Activated T-helper 2 cell treated with anti-CD3 and anti-CD28 coated beads, Interferon-gamma antibody, Interleukin-2, Interleukin-4, amounts not matched to agents 10 μg/mL and 5 μg/mL and 100 μg/mL, durations not matched to agents 14 hours and 24 hours and 36 hours (primary cell): ENCODE data around the gene PLK4. TPM values are rescaled to one million over a fixed set of nuclear protein-coding genes. Genes with fewer than 3 reads are reported as not detected.

Source experiments
- DNase-seq: peaks from one replicate; pipeline ENCODE4 v3.0.0; 2021; ENCODE audit warnings: low spot score
- H3K27ac Mint-ChIP-seq: one replicate; pipeline ENCODE4 v1.8.0; 2021; ENCODE audit warnings: mixed read lengths
- H3K27me3 Mint-ChIP-seq: one replicate; pipeline ENCODE4 v1.8.0; 2021; ENCODE audit warnings: low read depth, mixed read lengths
- H3K36me3 Mint-ChIP-seq: one replicate; pipeline ENCODE4 v1.8.0; 2021; ENCODE audit warnings: low read depth, mixed read lengths
- H3K4me1 Mint-ChIP-seq: one replicate; pipeline ENCODE4 v1.8.0; 2021; ENCODE audit warnings: low read depth, mixed read lengths
- H3K4me3 Mint-ChIP-seq: one replicate; pipeline ENCODE4 v1.8.0; 2021; ENCODE audit warnings: low read depth, mild to moderate bottlenecking, moderate library complexity, mixed read lengths
- H3K9me3 Mint-ChIP-seq: one replicate; pipeline ENCODE4 v1.8.0; 2021; ENCODE audit warnings: mixed read lengths
- intact Hi-C: fragments of 100-400 bp; cut with micrococcal nuclease; formaldehyde crosslinking; loops from one replicate; pipeline ENCODE4 v1.15.1; 2023
- total RNA-seq: library from RNA; stranded (reverse); gene quantifications from 2 replicates; pipeline ENCODE4 v1.2.3, GENCODE V29; 2022

PLK4 gene
- total RNA-seq, result 47.4 and 50.1 TPM in 2 replicates

DNA sequence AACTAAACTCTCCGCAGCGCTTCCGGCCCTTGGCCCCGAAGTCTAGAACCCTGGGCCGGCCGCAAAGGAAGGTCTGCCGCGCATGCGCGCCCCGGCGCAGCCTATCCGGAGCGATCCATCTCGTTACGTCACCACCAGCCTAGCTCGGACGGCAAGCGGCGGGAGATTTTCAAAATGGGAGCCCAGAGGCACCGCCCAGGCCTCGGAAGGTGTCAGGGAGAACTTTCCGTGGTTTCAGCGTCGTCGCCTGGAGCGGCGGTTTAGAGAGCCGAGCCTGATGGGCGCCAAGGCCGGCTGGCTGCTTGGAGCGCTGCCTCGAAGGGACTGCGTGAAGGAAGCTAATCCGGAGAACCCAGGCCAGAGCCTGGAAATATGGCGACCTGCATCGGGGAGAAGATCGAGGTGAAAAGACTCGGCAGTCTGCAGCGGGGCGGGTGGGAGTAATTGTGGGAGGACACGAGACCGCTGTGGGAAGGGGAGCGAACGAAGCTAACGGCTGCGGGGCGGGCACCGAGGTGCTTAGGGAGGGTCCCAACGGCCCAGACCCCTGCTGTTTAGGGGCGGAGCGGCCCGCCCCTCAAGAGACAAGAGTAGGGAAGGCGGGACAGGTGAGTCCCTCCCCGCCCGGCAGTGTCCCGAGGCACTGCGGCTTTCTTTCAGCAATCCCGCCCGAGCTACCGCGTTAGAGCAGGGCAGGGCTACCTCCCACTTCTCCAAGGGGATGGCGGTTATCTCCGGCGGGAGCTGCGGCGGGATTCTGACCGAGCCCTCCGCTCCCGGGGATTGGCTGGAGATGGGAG lies at the start of gene PLK4:
Gene PLK4, plus strand, starts transcription at position 131 of the 800 bp plus-strand sequence. Its CDS starts 242 bp downstream, at position 373.
- Mint-ChIP-seq H3K27ac (peak within 1 kb of the TSS; percentile 91), H3K9me3 (no peaks in the 10 kb centered on the region), H3K4me1 (peaks cover 36% of the 10 kb centered on the region), H3K36me3 (peaks cover 30% of the 10 kb centered on the region), H3K4me3 (peak within 1 kb of the TSS; percentile 93), H3K27me3 (no peaks in the 10 kb centered on the region)
- intact Hi-C loops, result loop anchor here (1.0 to 5.0 kb wide), 8 partner anchors 9 to 1212 kb away; partner anchors contain the start of genes ABHD18, HSPA4L, MFSD8 and SCLT1
- DNase-seq, result peak; percentile 97

DNA sequence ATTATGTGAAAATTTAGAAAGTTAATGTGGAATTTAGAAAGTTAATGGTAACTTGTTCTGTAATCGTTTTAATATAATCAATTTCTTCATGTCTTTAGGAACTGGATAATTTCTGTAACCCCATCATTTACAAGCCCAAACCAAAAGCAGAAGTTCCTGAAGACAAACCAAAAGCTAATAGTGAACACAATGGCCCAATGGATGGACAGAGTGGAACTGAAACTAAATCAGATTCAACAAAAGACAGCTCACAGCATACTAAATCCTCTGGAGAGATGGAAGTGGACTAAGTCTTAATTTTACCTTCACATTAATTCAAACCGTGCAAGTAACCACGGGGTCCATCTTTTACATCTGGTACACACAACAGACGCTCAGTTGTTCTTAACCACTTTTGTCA lies 48.1 kb upstream of the PLK4 start:
- no peaks in the 10 kb centered on the region for H3K4me1 Mint-ChIP-seq
- H3K4me3 Mint-ChIP-seq, result no peak overlapping the region
- intact Hi-C loops, result no loop called here
- H3K9me3 Mint-ChIP-seq, result no peaks in the 10 kb centered on the region
- H3K36me3 Mint-ChIP-seq, result no peaks in the 10 kb centered on the region
- H3K27me3 Mint-ChIP-seq, result no peaks in the 10 kb centered on the region
- H3K27ac Mint-ChIP-seq, result no peak overlapping the region
- no peak for DNase-seq

DNA sequence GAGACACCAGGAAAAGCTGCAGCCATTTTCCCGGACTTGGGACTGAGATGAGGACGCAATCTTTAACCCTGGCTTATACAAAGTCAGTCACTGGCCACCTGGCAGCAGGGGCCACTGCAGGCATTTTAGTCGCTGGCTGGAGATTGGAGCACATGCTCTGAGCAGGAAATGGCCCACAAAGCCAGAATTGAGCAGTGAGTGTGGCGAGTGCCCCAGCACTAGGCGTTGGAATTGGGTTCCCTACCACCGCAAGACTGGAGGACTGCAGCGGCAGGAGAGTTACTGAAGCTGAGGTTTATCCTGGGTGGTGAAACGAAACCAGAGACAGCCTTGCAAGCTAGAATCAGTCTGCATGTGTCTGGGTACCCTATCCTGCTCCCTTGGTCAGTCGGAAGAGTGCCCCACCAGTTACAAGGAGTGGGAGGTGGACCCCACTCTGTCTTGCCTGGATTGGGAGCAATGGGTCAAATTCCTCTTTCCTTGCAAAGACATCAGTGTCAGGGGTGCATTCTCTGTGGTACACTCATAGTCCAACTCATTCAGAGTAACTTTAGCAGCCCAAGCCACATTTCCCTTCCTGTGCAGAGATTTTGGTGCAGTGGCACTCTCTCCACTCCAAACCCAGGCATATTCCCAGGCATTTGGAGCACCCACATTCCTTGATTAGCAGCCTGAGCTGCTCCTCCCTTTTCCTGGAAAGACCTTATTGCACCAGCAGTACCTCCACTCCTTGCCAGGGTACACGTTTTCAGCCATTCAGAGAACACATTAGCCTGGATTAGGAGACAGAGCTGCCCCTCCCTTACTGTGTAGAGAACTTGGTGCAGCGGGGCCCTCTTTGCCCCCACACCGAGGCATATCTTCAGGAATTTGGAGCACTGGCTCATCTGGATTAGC lies 36.7 kb upstream of the PLK4 start:
- Mint-ChIP-seq H3K9me3 (peaks cover 28% of the 10 kb centered on the region), H3K36me3 (peaks cover 15% of the 10 kb centered on the region), H3K4me1 (no peaks in the 10 kb centered on the region), H3K27ac (no peak overlapping the region), H3K4me3 (no peak overlapping the region), H3K27me3 (no peaks in the 10 kb centered on the region)
- intact Hi-C loops, result no loop called here
- DNase-seq, result no peak

DNA sequence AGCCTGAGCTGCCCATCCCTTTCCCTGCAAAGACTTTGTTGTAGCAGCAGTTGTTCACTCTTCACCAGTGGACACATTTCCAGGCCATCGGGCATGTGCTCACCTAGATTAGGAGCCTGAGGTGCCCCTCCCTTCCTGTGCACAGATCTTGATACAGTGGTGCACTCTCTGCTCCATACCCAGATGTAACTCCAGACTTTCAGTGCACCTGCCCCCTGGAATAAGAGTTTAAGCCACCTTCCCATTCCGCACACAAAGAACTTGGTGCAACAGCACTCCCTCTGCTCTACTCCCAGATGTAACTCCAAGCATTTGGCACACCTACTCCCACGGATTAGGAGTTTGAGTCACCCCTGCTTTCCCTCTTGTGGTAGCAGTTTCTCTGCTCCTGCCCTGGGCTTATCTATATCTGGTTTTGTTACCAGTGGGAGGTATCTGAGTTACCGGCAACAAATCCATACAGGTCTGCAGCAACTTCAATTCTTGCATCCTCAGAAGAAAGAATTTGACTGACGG lies 36.0 kb upstream of the PLK4 start:
- DNase-seq, result no peak
- Mint-ChIP-seq H3K9me3 (peaks cover 33% of the 10 kb centered on the region), H3K4me1 (no peaks in the 10 kb centered on the region), H3K27ac (no peak overlapping the region), H3K36me3 (peaks cover 19% of the 10 kb centered on the region), H3K27me3 (no peaks in the 10 kb centered on the region), H3K4me3 (no peak overlapping the region)
- intact Hi-C loops, result no loop called here

- no peak overlapping the region for H3K4me3 Mint-ChIP-seq
Observed at GRCh38 chr4:127846061-127846460, 34.6 kb upstream of the PLK4 start.

GRCh38 chr4:127846765-127847164 lies 33.9 kb upstream of the PLK4 start:
- no peak overlapping the region for H3K27ac Mint-ChIP-seq
- peaks cover 29% of the 10 kb centered on the region for H3K36me3 Mint-ChIP-seq
- DNase-seq, result no peak
- peaks cover 48% of the 10 kb centered on the region for H3K9me3 Mint-ChIP-seq
- H3K4me1 Mint-ChIP-seq, result no peaks in the 10 kb centered on the region
- H3K27me3 Mint-ChIP-seq, result no peaks in the 10 kb centered on the region
- H3K4me3 Mint-ChIP-seq, result no peak overlapping the region
- intact Hi-C loops, result no loop called here

More at GRCh38 chr4:127846061-127846460, 34.6 kb upstream of the PLK4 start:
- no peaks in the 10 kb centered on the region for H3K27me3 Mint-ChIP-seq
- no peak for DNase-seq
- peaks cover 43% of the 10 kb centered on the region for H3K9me3 Mint-ChIP-seq
- H3K4me1 Mint-ChIP-seq, result no peaks in the 10 kb centered on the region
- no peak overlapping the region for H3K27ac Mint-ChIP-seq
- H3K36me3 Mint-ChIP-seq, result peaks cover 24% of the 10 kb centered on the region
- intact Hi-C loops, result no loop called here

- H3K4me1 Mint-ChIP-seq, result no peaks in the 10 kb centered on the region
- H3K27ac Mint-ChIP-seq, result no peak overlapping the region
- intact Hi-C loops, result no loop called here
- no peak for DNase-seq
- peaks cover 63% of the 10 kb centered on the region for H3K9me3 Mint-ChIP-seq
- no peak overlapping the region for H3K4me3 Mint-ChIP-seq
- H3K36me3 Mint-ChIP-seq, result peaks cover 35% of the 10 kb centered on the region
- H3K27me3 Mint-ChIP-seq, result no peaks in the 10 kb centered on the region
Observed at GRCh38 chr4:127849505-127850234, 31.0 kb upstream of the PLK4 start.

- Mint-ChIP-seq H3K4me3 (no peak overlapping the region), H3K9me3 (peaks cover 49% of the 10 kb centered on the region), H3K27me3 (no peaks in the 10 kb centered on the region), H3K4me1 (peaks cover 3% of the 10 kb centered on the region), H3K27ac (no peak overlapping the region), H3K36me3 (peaks cover 29% of the 10 kb centered on the region)
- DNase-seq, result no peak
- intact Hi-C loops, result no loop called here
Observed at GRCh38 chr4:127852661-127853060, 28.0 kb upstream of the PLK4 start.

- Mint-ChIP-seq H3K4me3 (no peak overlapping the region), H3K27me3 (no peaks in the 10 kb centered on the region), H3K9me3 (peaks cover 44% of the 10 kb centered on the region), H3K27ac (no peak overlapping the region), H3K4me1 (peaks cover 3% of the 10 kb centered on the region), H3K36me3 (peaks cover 17% of the 10 kb centered on the region)
- intact Hi-C loops, result no loop called here
- DNase-seq, result no peak
Observed at GRCh38 chr4:127856196-127856812, 24.4 kb upstream of the PLK4 start.

- peaks cover 11% of the 10 kb centered on the region for H3K36me3 Mint-ChIP-seq
- intact Hi-C loops, result no loop called here
Observed at GRCh38 chr4:127856813-127857447, 23.8 kb upstream of the PLK4 start.

GRCh38 chr4:127857641-127858040 lies 23.1 kb upstream of the PLK4 start:
- no peak for DNase-seq
- no peak overlapping the region for H3K4me3 Mint-ChIP-seq
- H3K36me3 Mint-ChIP-seq, result peaks cover 8% of the 10 kb centered on the region
- peaks cover 34% of the 10 kb centered on the region for H3K9me3 Mint-ChIP-seq
- no peak overlapping the region for H3K27ac Mint-ChIP-seq
- intact Hi-C loops, result no loop called here
- H3K27me3 Mint-ChIP-seq, result no peaks in the 10 kb centered on the region
- H3K4me1 Mint-ChIP-seq, result peaks cover 3% of the 10 kb centered on the region

More at GRCh38 chr4:127856813-127857447, 23.8 kb upstream of the PLK4 start:
- peaks cover 3% of the 10 kb centered on the region for H3K4me1 Mint-ChIP-seq
- H3K27ac Mint-ChIP-seq, result no peak overlapping the region
- no peak overlapping the region for H3K4me3 Mint-ChIP-seq
- no peaks in the 10 kb centered on the region for H3K27me3 Mint-ChIP-seq
- DNase-seq, result no peak
- peaks cover 38% of the 10 kb centered on the region for H3K9me3 Mint-ChIP-seq
